NT2/D1 (cell line): ENCODE data around the gene ZNF710.
A peak's percentile ranks its signal among the peaks of the same experiment; 100 is the strongest.

Experiments used
- DNase-seq: peaks from one replicate; pipeline ENCODE4 v3.0.0-alpha.2; 2011; ENCODE audit warnings: low read depth, low spot score
- H3K27me3 ChIP-seq: 2 replicates; pipeline ENCODE4 v1.6.0; 2011; ENCODE audit warnings: mild to moderate bottlenecking; ENCODE audit not compliant: insufficient read length, insufficient read depth
- H3K36me3 ChIP-seq: 2 replicates; pipeline ENCODE4 v1.6.1; 2011; ENCODE audit warnings: mild to moderate bottlenecking, low read length, mixed read lengths; ENCODE audit not compliant: insufficient read depth, insufficient read length
- H3K4me1 ChIP-seq: 2 replicates; pipeline ENCODE4 v1.5.1; 2011; ENCODE audit not compliant: insufficient read depth, insufficient read length
- H3K4me3 ChIP-seq: 2 replicates; pipeline ENCODE4 v1.5.1; 2011; ENCODE audit warnings: low read depth; ENCODE audit not compliant: insufficient read length
- H3K9ac ChIP-seq: 2 replicates; pipeline ENCODE4 v1.6.0; 2011; ENCODE audit warnings: low read depth; ENCODE audit not compliant: insufficient read length
- H3K9me3 ChIP-seq: 2 replicates; pipeline ENCODE4 v1.5.1; 2011; ENCODE audit warnings: mild to moderate bottlenecking, low read length; ENCODE audit not compliant: insufficient read depth
- SUZ12 ChIP-seq: IDR thresholded peaks from 2 replicates; pipeline ENCODE4 v1.6.1; 2011; ENCODE audit not compliant: insufficient read length, insufficient read depth; ENCODE audit errors: extremely low read depth
- YY1 ChIP-seq: IDR thresholded peaks from 2 replicates; pipeline ENCODE4 v1.6.1; 2011; ENCODE audit not compliant: insufficient read length, insufficient read depth
- ZNF274 ChIP-seq: IDR thresholded peaks from 2 replicates; pipeline ENCODE4 v1.6.1; 2011; ENCODE audit warnings: mild to moderate bottlenecking, low read depth, low read length

Gene ZNF710

DNA sequence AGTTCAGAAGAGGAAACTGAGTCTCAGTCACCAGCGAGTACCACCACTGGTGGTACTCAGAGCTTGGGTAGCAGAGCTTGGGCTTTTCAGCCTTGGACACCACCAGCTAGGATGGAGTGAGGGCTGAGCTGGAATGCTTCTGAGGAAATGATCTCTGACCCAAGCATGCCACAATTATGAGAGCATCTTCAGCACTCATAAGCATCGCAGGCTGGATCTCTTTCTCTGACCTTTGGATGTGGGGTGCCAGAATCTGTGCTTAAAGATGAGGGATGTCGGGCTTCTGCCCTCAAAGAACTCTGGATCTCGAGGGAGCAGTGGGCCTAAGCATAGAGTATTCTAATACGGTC is 36.4 kb downstream of the ZNF710 start:
- H3K9ac ChIP-seq, result no peak overlapping the region
- DNase-seq, result no peak
- H3K4me3 ChIP-seq, result no peak overlapping the region
- TF ChIP-seq YY1 (no peak), ZNF274 (no peak), SUZ12 (no peak)
- peaks cover 2% of the 10 kb centered on the region for H3K36me3 ChIP-seq
- no peaks in the 10 kb centered on the region for H3K9me3 ChIP-seq
- no peaks in the 10 kb centered on the region for H3K27me3 ChIP-seq
- H3K4me1 ChIP-seq, result peaks cover 24% of the 10 kb centered on the region

DNA sequence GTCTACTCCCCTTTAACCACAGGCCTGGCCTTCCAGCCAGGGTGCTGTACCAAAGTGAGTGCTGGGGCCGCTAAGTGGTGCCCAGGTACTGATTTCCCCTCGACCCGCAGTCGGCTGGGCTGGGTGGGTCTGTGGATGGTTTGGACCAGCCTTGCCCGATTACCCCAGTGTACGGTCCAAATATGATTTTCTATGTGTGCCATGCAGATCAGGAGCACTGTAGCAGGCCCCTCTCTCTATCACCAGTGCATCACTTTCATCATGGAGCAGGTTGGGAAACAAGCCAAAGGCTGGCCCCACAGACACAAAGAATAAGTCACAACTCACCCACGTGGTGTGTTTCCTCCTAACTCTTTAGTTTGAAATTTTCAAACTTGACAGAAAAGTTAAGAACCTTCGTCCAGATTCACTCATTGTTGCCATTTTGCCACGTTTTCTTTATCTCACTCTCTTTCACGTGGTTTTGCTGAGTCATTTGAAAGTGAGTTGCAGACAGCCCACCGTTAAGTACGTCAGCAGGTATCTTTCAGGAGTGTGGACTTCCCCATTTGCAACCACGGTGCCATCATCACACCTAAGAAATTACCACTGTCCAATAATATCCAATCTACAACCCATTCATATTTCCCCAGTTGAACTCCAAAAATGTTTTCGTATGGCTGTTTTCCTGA is 37.0 kb downstream of the ZNF710 start:
- Histone ChIP-seq H3K9ac (no peak overlapping the region), H3K4me3 (no peak overlapping the region), H3K9me3 (no peaks in the 10 kb centered on the region), H3K27me3 (no peaks in the 10 kb centered on the region), H3K4me1 (peaks cover 24% of the 10 kb centered on the region), H3K36me3 (peaks cover 4% of the 10 kb centered on the region)
- no peak for TF ChIP-seq YY1
- TF ChIP-seq SUZ12, result no peak
- no peak for TF ChIP-seq ZNF274
- no peak for DNase-seq

DNA sequence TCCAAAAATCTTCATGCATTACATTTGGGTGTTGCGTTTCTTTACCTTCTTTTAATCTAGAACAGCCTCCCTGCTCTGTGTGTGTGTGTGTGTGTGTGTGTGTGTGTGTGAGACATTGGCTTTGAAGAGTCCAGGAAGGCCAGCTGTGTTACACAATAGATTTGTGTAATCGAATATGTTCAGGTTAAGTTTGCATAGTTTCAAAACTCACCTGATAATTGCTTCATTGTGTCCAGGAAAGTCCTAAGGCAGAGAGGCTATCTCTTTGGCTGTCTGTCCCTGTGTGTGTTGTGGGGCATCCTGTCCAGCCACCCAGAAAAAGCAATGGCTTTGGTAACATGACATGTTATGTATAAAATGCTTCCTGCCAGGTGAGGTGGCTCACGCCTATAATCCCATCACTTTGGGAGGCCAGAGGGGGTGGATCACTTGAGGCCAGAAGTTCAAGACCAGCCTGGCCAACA is 37.5 kb downstream of the ZNF710 start:
- DNase-seq, result no peak
- Histone ChIP-seq H3K36me3 (peaks cover 4% of the 10 kb centered on the region), H3K9me3 (no peaks in the 10 kb centered on the region), H3K4me3 (no peak overlapping the region), H3K27me3 (no peaks in the 10 kb centered on the region), H3K4me1 (peaks cover 26% of the 10 kb centered on the region), H3K9ac (no peak overlapping the region)
- TF ChIP-seq YY1 (no peak), ZNF274 (no peak), SUZ12 (no peak)

DNA sequence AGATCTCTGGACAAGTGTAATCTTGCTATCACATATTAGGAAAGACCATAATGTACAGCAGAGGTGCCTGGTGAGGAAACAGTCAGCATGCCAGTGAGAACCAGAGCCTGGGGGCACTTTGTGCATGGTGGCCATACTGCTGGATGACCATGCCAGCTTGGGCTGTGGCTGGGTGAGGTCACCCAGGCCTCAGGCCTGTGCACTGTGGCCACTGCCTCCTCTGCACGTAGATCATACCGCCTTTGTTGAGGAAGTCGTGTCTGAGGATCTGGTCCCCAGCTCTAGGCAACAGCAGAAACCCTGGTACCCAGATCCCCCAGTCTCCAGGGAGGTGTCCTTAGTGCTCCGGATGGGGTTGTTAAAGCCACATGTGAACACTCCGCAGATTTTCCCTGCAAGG is 38.9 kb downstream of the ZNF710 start:
- DNase-seq, result no peak
- no peak overlapping the region for H3K9ac ChIP-seq
- no peak overlapping the region for H3K4me3 ChIP-seq
- TF ChIP-seq YY1 (no peak), SUZ12 (no peak), ZNF274 (no peak)
- H3K4me1 ChIP-seq, result peaks cover 22% of the 10 kb centered on the region
- H3K36me3 ChIP-seq, result peaks cover 6% of the 10 kb centered on the region
- H3K27me3 ChIP-seq, result no peaks in the 10 kb centered on the region
- H3K9me3 ChIP-seq, result no peaks in the 10 kb centered on the region

DNA sequence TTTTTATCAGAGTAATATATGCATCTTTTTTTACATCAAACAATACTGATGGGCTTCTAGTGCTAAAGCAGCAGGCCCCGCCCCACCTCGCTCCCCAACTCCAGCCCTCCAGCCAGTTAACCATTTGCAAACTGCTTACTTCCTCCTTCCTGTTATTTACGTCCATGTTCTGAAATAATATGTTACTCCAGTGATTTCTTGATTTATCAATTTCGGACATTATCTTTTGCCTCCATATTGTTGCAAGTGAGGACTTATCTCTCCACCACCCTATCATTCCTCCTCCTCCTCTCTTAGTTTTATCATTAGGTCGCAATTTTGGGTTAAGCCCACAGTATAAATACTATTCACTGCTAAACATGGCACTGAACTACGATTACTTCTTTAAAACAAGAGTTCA is 39.5 kb downstream of the ZNF710 start:
- H3K9ac ChIP-seq, result no peak overlapping the region
- H3K27me3 ChIP-seq, result no peaks in the 10 kb centered on the region
- TF ChIP-seq SUZ12 (no peak), ZNF274 (no peak), YY1 (no peak)
- H3K4me1 ChIP-seq, result peaks cover 20% of the 10 kb centered on the region
- no peaks in the 10 kb centered on the region for H3K9me3 ChIP-seq
- peaks cover 11% of the 10 kb centered on the region for H3K36me3 ChIP-seq
- H3K4me3 ChIP-seq, result no peak overlapping the region
- no peak for DNase-seq

DNA sequence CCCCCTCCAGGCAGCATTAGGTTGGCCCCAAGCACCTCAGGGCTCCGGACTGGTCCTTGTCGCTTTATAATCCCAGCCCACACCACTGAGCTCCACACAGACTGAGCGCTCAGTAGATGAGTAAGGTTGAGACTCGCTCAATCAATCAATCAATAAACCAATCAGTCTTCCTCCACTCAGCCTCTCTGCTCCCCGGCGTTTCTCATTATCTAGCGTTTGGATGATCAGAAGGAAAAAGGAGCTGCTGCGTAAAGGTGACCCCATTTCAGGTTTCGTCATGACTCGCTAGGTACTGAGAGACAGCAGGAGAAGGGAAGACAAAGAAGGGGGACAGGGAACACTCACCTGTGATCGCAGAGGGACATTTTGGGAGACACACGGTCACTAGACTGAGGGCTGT is 41.2 kb downstream of the ZNF710 start:
- no peak for TF ChIP-seq ZNF274
- TF ChIP-seq SUZ12, result no peak
- no peak for TF ChIP-seq YY1
- no peak overlapping the region for H3K9ac ChIP-seq
- no peak for DNase-seq
- H3K36me3 ChIP-seq, result peaks cover 11% of the 10 kb centered on the region
- H3K9me3 ChIP-seq, result no peaks in the 10 kb centered on the region
- no peaks in the 10 kb centered on the region for H3K27me3 ChIP-seq
- no peak overlapping the region for H3K4me3 ChIP-seq
- H3K4me1 ChIP-seq, result peaks cover 18% of the 10 kb centered on the region

DNA sequence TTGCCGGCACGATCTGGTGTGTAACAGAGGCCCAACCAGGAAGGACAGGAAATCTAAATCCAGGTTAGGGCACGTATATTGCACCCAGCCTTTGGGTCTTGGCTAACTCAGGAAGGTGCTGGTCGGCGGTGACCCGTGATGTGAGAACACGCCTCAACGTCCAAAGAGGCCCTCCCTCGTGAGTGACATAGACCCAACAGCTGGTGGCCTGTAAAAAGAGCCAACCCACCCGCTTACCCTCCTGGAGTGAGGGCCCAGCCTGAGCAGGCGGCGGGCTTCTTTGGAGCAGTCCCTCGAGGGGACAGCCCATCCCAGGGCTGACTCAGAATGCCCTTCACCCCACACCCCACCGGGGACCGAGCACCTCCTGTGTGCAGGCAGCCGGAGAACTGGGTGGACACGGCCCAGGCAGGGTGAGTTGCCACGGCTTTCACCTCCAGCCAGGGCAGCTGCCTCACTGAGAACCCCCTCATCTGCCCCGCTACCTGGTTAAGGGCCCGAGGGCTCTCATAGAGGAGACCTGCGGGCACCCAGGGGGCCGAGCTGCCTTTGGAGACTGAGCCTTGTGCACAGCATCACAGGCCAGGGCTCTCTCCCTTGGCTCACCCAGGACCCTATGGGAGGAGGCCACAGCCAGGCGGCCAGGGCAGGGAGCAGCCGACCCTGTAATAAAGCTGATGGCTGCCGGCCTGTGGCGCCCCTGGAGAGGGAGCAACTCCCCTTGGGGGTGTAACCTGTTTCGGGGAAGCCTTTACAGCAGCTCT is 41.8 kb downstream of the ZNF710 start:
- Histone ChIP-seq H3K4me3 (no peak overlapping the region), H3K27me3 (no peaks in the 10 kb centered on the region), H3K9ac (peak overlapping the region; percentile 25), H3K36me3 (peaks cover 11% of the 10 kb centered on the region), H3K9me3 (no peaks in the 10 kb centered on the region), H3K4me1 (peaks cover 18% of the 10 kb centered on the region)
- no peak for DNase-seq
- TF ChIP-seq SUZ12 (no peak), YY1 (no peak), ZNF274 (no peak)
